C4-2B (cell line): ENCODE data around the gene BMPR2.
A peak's percentile ranks its signal among the peaks of the same experiment; 100 is the strongest.
"Not testable (repeated sequence)": the region's sequence is repeated elsewhere in the genome, so short reads cannot be mapped to it uniquely, and the experiment has no call there.

ENCODE experiments used
- H3K27ac ChIP-seq: fragments of 450-650 bp; 2 replicates; pipeline ENCODE4 v1.5.1; 2017
- CTCF ChIP-seq: fragments of 450-650 bp; conservative IDR thresholded peaks from 2 replicates; pipeline ENCODE4 v1.5.1; 2017; ENCODE audit warnings: mild to moderate bottlenecking
- ZFX ChIP-seq: fragments of 450-650 bp; IDR thresholded peaks from 2 replicates; pipeline ENCODE4 v1.6.1; 2017

The BMPR2 gene

GRCh38 chr2:202375033-202375608 lies 1.0 kb upstream of the BMPR2 start:
- peak overlapping the region; percentile 89 for H3K27ac ChIP-seq
- TF ChIP-seq ZFX: no peak

- TF ChIP-seq CTCF (no peak), ZFX (no peak)
- peak overlapping the region; percentile 89 for H3K27ac ChIP-seq
These were observed 506 bp downstream of the BMPR2 start for GRCh38 chr2:202376460-202377206.

GRCh38 chr2:202377207-202377761 lies 1.2 kb downstream of the BMPR2 start:
- peak overlapping the region; percentile 89 for H3K27ac ChIP-seq
- TF ChIP-seq CTCF (no peak), ZFX (peak; percentile 60; the same call in 1 of the 2 replicates)

- no peak overlapping the region for H3K27ac ChIP-seq
These were observed 1.9 kb downstream of the BMPR2 start for GRCh38 chr2:202378001-202378400.

GRCh38 chr2:202378662-202379358 lies 2.7 kb downstream of the BMPR2 start:
- no peak overlapping the region for H3K27ac ChIP-seq
- TF ChIP-seq ZFX: no peak
- TF ChIP-seq CTCF: no peak

More at GRCh38 chr2:202378001-202378400, 1.9 kb downstream of the BMPR2 start:
- TF ChIP-seq ZFX: no peak
- TF ChIP-seq CTCF: no peak

- no peak overlapping the region for H3K27ac ChIP-seq
- TF ChIP-seq ZFX (no peak), CTCF (no peak)
These were observed 6.6 kb downstream of the BMPR2 start for GRCh38 chr2:202382684-202383083.

GRCh38 chr2:202386495-202386894 lies 10.4 kb downstream of the BMPR2 start:
- H3K27ac ChIP-seq: not testable (repeated sequence)
